H1 (cell line): Measurements from ENCODE around the gene ONECUT3. TPM values are rescaled to one million over a fixed set of nuclear protein-coding genes. Genes with fewer than 3 reads are reported as not detected.

Experiments used
- CTCF ChIA-PET: fragments of 300-600 bp; sonication (Branson Sonifier 250); formaldehyde crosslinking; loops from one replicate; lab custom pipeline; 2021; ENCODE audit not compliant: partially characterized antibody; lab: Charles Lee
- POLR2A ChIA-PET: fragments of 300-600 bp; sonication (Branson Sonifier 250); formaldehyde crosslinking; loops from one replicate; lab custom pipeline; 2021; ENCODE audit warnings: inconsistent platforms; ENCODE audit not compliant: partially characterized antibody; lab: Charles Lee
- DNase-seq, 2 experiments: peaks; one replicate each; pipeline versions ENCODE4 v3.0.0 to v3.0.0-alpha.2; 2010 to 2022; ENCODE audit warnings: low spot score in 2 of 2, low read depth in 1 of 2, mixed read lengths in 1 of 2
- FAIRE-seq: peaks from 2 replicates; lab custom pipeline; 2011; peaks lifted over from hg19 to GRCh38; lab: Jason Lieb, UNC
- H2AFZ ChIP-seq: 2 replicates; pipeline ENCODE4 v1.8.1; 2012; ENCODE audit warnings: low read length, inconsistent platforms
- H2AK5ac ChIP-seq: 2 replicates; pipeline ENCODE4 v1.6.1; 2013; ENCODE audit warnings: low read depth, low read length
- H2BK120ac ChIP-seq: replicated peaks from 2 replicates; pipeline ENCODE3; 2013; ENCODE audit warnings: low read depth, low read length, inconsistent platforms
- H2BK12ac ChIP-seq: 2 replicates; pipeline ENCODE4 v1.6.1; 2013; ENCODE audit warnings: low read depth, low read length
- H2BK15ac ChIP-seq: 2 replicates; pipeline ENCODE4 v1.6.1; 2013; ENCODE audit warnings: low read length
- H2BK20ac ChIP-seq: 2 replicates; pipeline ENCODE4 v1.6.1; 2013; ENCODE audit warnings: low read length
- H2BK5ac ChIP-seq: 2 replicates; pipeline ENCODE4 v1.6.1; 2013; ENCODE audit warnings: low read depth, low read length
- H3K14ac ChIP-seq: 2 replicates; pipeline ENCODE4 v1.6.1; 2013; ENCODE audit warnings: inconsistent platforms; ENCODE audit not compliant: insufficient read length
- H3K18ac ChIP-seq: 2 replicates; pipeline ENCODE4 v1.6.1; 2013; ENCODE audit warnings: low read length; ENCODE audit errors: extremely low read depth
- H3K23ac ChIP-seq: 2 replicates; pipeline ENCODE4 v1.6.1; 2013; ENCODE audit warnings: inconsistent platforms; ENCODE audit not compliant: insufficient read length
- H3K23me2 ChIP-seq: 2 replicates; pipeline ENCODE4 v1.6.1; 2013; ENCODE audit warnings: low read depth, low read length
- H3K27ac ChIP-seq: 2 replicates; pipeline ENCODE4 v1.6.1; 2011; ENCODE audit warnings: low read depth, low read length, inconsistent platforms
- H3K27me3 ChIP-seq, 4 experiments: replicated peaks in 1 of 4; 1 replicate in 1 of 4; 2 replicates in 3 of 4; pipeline versions ENCODE4 v1.6.1 to v1.8.1; 2011 to 2013; ENCODE audit warnings: low read length in 3 of 4, mild to moderate bottlenecking in 3 of 4, inconsistent platforms in 2 of 4, mixed read lengths in 2 of 4, moderate library complexity in 1 of 4; ENCODE audit not compliant: control insufficient read depth in 3 of 4, insufficient read depth in 3 of 4; ENCODE audit errors: extremely low read depth in 1 of 4
- H3K36me3 ChIP-seq, 4 experiments: 2 replicates each; pipeline versions ENCODE4 v1.6.1 to v1.8.1; 2011 to 2013; ENCODE audit warnings: mild to moderate bottlenecking in 4 of 4, low read length in 3 of 4, moderate library complexity in 2 of 4, control low read depth in 1 of 4, inconsistent platforms in 1 of 4; ENCODE audit not compliant: insufficient read depth in 4 of 4, control insufficient read depth in 2 of 4
- H3K4ac ChIP-seq: replicated peaks from 2 replicates; pipeline ENCODE3; 2013; ENCODE audit warnings: low read length, low read depth, mixed read lengths, inconsistent platforms; ENCODE audit not compliant: insufficient read length
- H3K4me1 ChIP-seq, 4 experiments: replicated peaks in 1 of 4; 1 replicate in 1 of 4; 2 replicates in 3 of 4; pipeline versions ENCODE4 v1.6.1 to v1.8.1; 2011 to 2013; ENCODE audit warnings: low read length in 3 of 4, inconsistent platforms in 2 of 4, mixed read lengths in 1 of 4; ENCODE audit not compliant: insufficient read depth in 4 of 4, control insufficient read depth in 3 of 4
- H3K4me2 ChIP-seq, 2 experiments: 2 replicates each; pipeline versions ENCODE4 v1.6.1 to v1.8.1; 2011 to 2013; ENCODE audit warnings: low read depth in 2 of 2, low read length in 2 of 2, control low read depth in 1 of 2, inconsistent platforms in 1 of 2, mild to moderate bottlenecking in 1 of 2; ENCODE audit not compliant: insufficient read depth in 1 of 2
- H3K4me3 ChIP-seq, 4 experiments: fragments of 200-600, 300-600 bp in 1 of 4; sonication (generic), shearing (Covaris generic), sonication (Bioruptor Twin) in 1 of 4; 2 replicates each; pipeline versions ENCODE4 v1.5.1 to v1.8.1; 2011 to 2016; ENCODE audit warnings: low read length in 4 of 4, low read depth in 3 of 4, control low read depth in 2 of 4, inconsistent platforms in 2 of 4, mild to moderate bottlenecking in 2 of 4, mixed read lengths in 1 of 4, moderate library complexity in 1 of 4; ENCODE audit not compliant: insufficient read depth in 2 of 4; ENCODE audit errors: extremely low read depth in 1 of 4
- H3K56ac ChIP-seq: replicated peaks from 2 replicates; pipeline ENCODE3; 2013; ENCODE audit warnings: low read depth, mild to moderate bottlenecking, mixed read lengths, low read length, inconsistent platforms; ENCODE audit not compliant: insufficient read length
- H3K79me1 ChIP-seq: 2 replicates; pipeline ENCODE4 v1.6.1; 2013; ENCODE audit warnings: low read depth, low read length, control low read depth
- H3K79me2 ChIP-seq, 2 experiments: 2 replicates each; pipeline versions ENCODE4 v1.6.1 to v1.8.1; 2012 to 2013; ENCODE audit warnings: low read length in 2 of 2, mild to moderate bottlenecking in 2 of 2, inconsistent platforms in 1 of 2; ENCODE audit not compliant: insufficient read depth in 2 of 2, control insufficient read depth in 1 of 2
- H3K9ac ChIP-seq, 4 experiments: replicated peaks in 1 of 4; 1 replicate in 1 of 4; 2 replicates in 3 of 4; pipeline versions ENCODE4 v1.6.1 to v1.8.1; 2011 to 2013; ENCODE audit warnings: low read depth in 3 of 4, low read length in 3 of 4, control low read depth in 2 of 4, mild to moderate bottlenecking in 2 of 4, moderate library complexity in 2 of 4, inconsistent platforms in 1 of 4; ENCODE audit errors: extremely low read depth in 1 of 4
- H3K9me3 ChIP-seq, 2 experiments: 2 replicates each; pipeline versions ENCODE4 v1.6.1 to v1.8.1; 2012 to 2013; ENCODE audit warnings: mild to moderate bottlenecking in 2 of 2, moderate library complexity in 2 of 2, control low read depth in 1 of 2, inconsistent platforms in 1 of 2, low read depth in 1 of 2, low read length in 1 of 2, mixed read lengths in 1 of 2; ENCODE audit not compliant: insufficient read depth in 2 of 2
- H4K20me1 ChIP-seq, 2 experiments: replicated peaks in 1 of 2; 2 replicates each; pipeline versions ENCODE3 to v1.8.1; 2011 to 2013; ENCODE audit warnings: inconsistent platforms in 2 of 2, low read length in 2 of 2, mild to moderate bottlenecking in 1 of 2; ENCODE audit not compliant: insufficient read depth in 2 of 2, control insufficient read depth in 1 of 2
- H4K5ac ChIP-seq: 2 replicates; pipeline ENCODE4 v1.6.1; 2013; ENCODE audit warnings: low read length, low read depth, mixed read lengths, inconsistent platforms; ENCODE audit not compliant: insufficient read length
- H4K8ac ChIP-seq: 2 replicates; pipeline ENCODE4 v1.8.0; 2013; ENCODE audit warnings: mild to moderate bottlenecking, moderate library complexity, low read length, inconsistent platforms; ENCODE audit not compliant: insufficient read depth; ENCODE audit errors: extremely low read depth
- H4K91ac ChIP-seq: replicated peaks from 2 replicates; pipeline ENCODE3; 2013; ENCODE audit warnings: low read length, mixed read lengths, inconsistent platforms; ENCODE audit not compliant: insufficient read length
- CEBPB ChIP-seq: IDR thresholded peaks from 2 replicates; pipeline ENCODE4 v1.6.1; 2012; ENCODE audit warnings: low read depth, low read length
- EGR1 ChIP-seq: IDR thresholded peaks from 2 replicates; pipeline ENCODE4 v1.6.1; 2011; ENCODE audit warnings: low read depth, low read length, borderline replicate concordance
- WGBS, 2 experiments: shearing (Covaris generic) in 1 of 2; methylation state at CpG; one replicate each; pipeline versions ENCODE4 v1.1.6 to v1.1.7; 2013 to 2015; ENCODE audit warnings: low lambda C conversion rate in 2 of 2, mixed read lengths in 2 of 2, inconsistent platforms in 1 of 2, low coverage in 1 of 2, missing lambda C conversion rate in 1 of 2; ENCODE audit not compliant: insufficient replicate concordance in 2 of 2, insufficient coverage in 1 of 2, insufficient read length in 1 of 2; ENCODE audit errors: extremely low coverage in 1 of 2, missing lambda C conversion rate in 1 of 2; 5-methylcytosine and 5-hydroxymethylcytosine counted together
- polyA plus RNA-seq, 7 experiments: library from polyadenylated mRNA; depleted of rRNA in 3 of 7; stranded (reverse) in 5 of 7; unstranded in 2 of 7; fragments of >200 nt in 5 of 7; fragments of 200-250 nt in 2 of 7; gene quantifications; 1 replicate in 5 of 7; 2 replicates in 1 of 7; 4 replicates in 1 of 7; pipeline versions ENCODE4 v1.2.1 to v1.2.3, GENCODE V29; 2011 to 2013; ENCODE audit warnings: missing spikeins in 2 of 7, mixed read lengths in 2 of 7
- total RNA-seq: library from RNA; stranded (reverse); fragmentation: NEBNext Ultra II Directional; extraction: Animal tissue kit (Norgen Biotek cat#: 25700); gene quantifications from 2 replicates; pipeline ENCODE4 v1.2.1, GENCODE V29; 2021

The ONECUT3 gene
- total and polyA plus RNA-seq, 2 of the 8 experiments (the other 6 are each of a cell fraction or from before 2014, with no cell fraction given): not detected

DNA sequence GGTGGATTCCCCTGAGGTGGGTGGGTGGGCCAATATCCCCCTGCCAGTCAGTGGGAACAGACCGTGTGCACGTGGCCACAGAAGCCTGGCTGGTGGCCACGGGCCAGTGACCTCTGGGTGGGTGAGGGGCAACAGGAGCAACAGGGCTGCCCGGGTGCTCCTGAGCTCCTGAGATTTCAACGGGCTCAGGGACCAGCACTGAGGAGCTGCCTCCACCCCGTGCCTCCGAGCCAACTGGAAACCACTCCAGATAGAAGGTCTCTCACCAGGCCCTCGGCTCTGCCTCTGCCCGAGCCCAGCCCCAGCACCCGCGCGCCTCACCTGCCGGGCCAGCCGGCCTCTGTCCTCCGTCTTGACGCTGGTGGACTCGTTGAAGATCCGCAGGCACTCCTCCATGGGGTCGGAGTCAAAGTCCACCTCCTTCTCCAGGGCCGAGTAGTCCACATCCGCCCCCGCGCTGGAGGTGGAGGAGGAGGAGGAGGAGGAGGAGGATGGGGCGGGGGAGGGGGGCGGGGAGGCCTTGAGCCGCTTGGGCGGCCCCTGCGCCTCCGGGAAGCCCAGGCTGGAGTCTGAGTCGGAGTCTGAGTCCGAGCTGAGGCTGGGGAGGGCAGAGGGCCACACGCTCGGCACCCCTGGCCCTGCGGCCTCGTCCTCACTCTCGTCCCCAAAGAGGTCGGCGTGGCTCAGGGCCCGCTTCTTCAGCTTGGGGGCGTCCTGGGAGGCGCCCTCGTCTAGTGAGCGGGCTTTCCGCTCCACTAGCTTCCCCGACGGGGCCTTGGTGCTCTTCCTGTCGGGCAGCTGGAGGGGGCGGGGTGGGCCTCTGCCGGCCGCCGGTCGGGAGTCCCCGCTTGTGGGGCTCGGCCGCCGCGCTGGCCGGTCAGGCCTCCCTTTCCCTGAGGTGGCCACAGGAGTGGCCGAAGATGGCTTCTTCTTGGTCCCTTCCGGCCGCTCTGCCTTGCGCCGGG is 73.5 kb downstream of the ONECUT3 start:
- POLR2A ChIA-PET: interaction anchor here (0.6 to 1.6 kb wide), 8 partner anchors 9 to 451 kb away, joined by 3 to 5 read pairs (median 3); no protein-coding TSS in a partner anchor
- H3K23ac ChIP-seq: no peak overlapping the region
- H3K18ac ChIP-seq: peak overlapping the region; percentile 87
- peak overlapping the region; percentile 78; the same call in 1 of the 2 replicates for H2BK5ac ChIP-seq
- peak overlapping the region; percentile 43 to 54; a peak in 3 of 4 replicates for H3K4me2 ChIP-seq
- H2BK12ac ChIP-seq: 0 out of 2 replicates have a peak overlapping the region, but pooled peaks have one; percentile 75
- H2AFZ ChIP-seq: no peak overlapping the region
- CTCF ChIA-PET: interaction anchor here (0.6 to 16.5 kb wide), 37 partner anchors 9 to 434 kb away, joined by 3 to 228 read pairs (median 4); no protein-coding TSS in a partner anchor
- H3K79me1 ChIP-seq: peaks cover 6% of the 10 kb centered on the region
- H3K4me3 ChIP-seq: 0 out of 8 replicates have a peak overlapping the region, but pooled peaks of 1 of the 4 experiments have one; percentile 14
- DNase-seq: peak in 1 of 2 experiments; percentile 69
- peak overlapping the region; percentile 85 for H3K4ac ChIP-seq
- H4K8ac ChIP-seq: peak overlapping the region; percentile 83
- 75% methylated on average over 42 of the region's 63 CpGs; no CpG with 5 or more reads in 1 of the 2 experiments for WGBS, 2 experiments
- H2BK120ac ChIP-seq: no peak overlapping the region
- no peaks in the 10 kb centered on the region for H3K27me3 ChIP-seq
- no peak overlapping the region for H3K14ac ChIP-seq
- H4K20me1 ChIP-seq: peaks cover 0 to 7% of the 10 kb centered on the region in 2 experiments
- no peak overlapping the region for H3K9ac ChIP-seq
- no peaks in the 10 kb centered on the region for H3K9me3 ChIP-seq
- 0 out of 2 replicates have a peak overlapping the region, but pooled peaks have one; percentile 34 for H3K27ac ChIP-seq
- peak overlapping the region; percentile 86 for H4K5ac ChIP-seq
- H3K23me2 ChIP-seq: peaks cover 2% of the 10 kb centered on the region; the same call in 1 of the 2 replicates
- peaks cover 0 to 14% (median 8%) of the 10 kb centered on the region in 4 experiments; a peak in 6 of 7 replicates for H3K4me1 ChIP-seq
- TF ChIP-seq EGR1: peak; percentile 34; the same call in 1 of the 2 replicates
- no peak for TF ChIP-seq CEBPB
- TF ChIP-seq, all 59 proteins: peak for 1
- peak overlapping the region; percentile 46 for H3K56ac ChIP-seq
- H3K79me2 ChIP-seq: peaks cover 0 to 16% of the 10 kb centered on the region in 2 experiments; a peak in 2 of 4 replicates
- no peak for FAIRE-seq
- H3K36me3 ChIP-seq: peaks cover 3 to 17% (median 4%) of the 10 kb centered on the region in 4 experiments; a peak in 3 of 8 replicates
- H2BK20ac ChIP-seq: no peak overlapping the region
- peak overlapping the region; percentile 46; the same call in 1 of the 2 replicates for H2BK15ac ChIP-seq
- H2AK5ac ChIP-seq: no peak overlapping the region; the same call in 1 of the 2 replicates
- H4K91ac ChIP-seq: peak overlapping the region; percentile 93
